MM.1S (cell line): ENCODE measurements around the gene PPP2R2D.

Experiments used
- CTCF ChIP-seq: fragments of 300-600 bp; sonication (generic); IDR thresholded peaks from 2 replicates; pipeline ENCODE4 v1.5.1; 2016; ENCODE audit warnings: antibody characterized with exemption, low read length, mixed read lengths
- EZH2 ChIP-seq: fragments of 300-600 bp; sonication (generic); optimal IDR thresholded peaks from 2 replicates; pipeline ENCODE3; 2017; ENCODE audit warnings: low read depth, mild to moderate bottlenecking, antibody characterized with exemption, low read length, mixed read lengths
- EZH2phosphoT487 ChIP-seq: fragments of 300-600 bp; sonication (generic); IDR thresholded peaks from 2 replicates; pipeline ENCODE4 v1.6.1; 2018; ENCODE audit warnings: antibody characterized with exemption, low read length

GRCh38 chr10:131943021-131943814 is 42.4 kb downstream of the PPP2R2D start:
- TF ChIP-seq CTCF (no peak), EZH2phosphoT487 (no peak), EZH2 (no peak)
